Endothelial cell (in vitro differentiated cells): Measurements from ENCODE around the gene NTNG2. TPM values are rescaled to one million over a fixed set of nuclear protein-coding genes. Genes with fewer than 3 reads are reported as not detected.
A peak's percentile ranks its signal among the peaks of the same experiment; 100 is the strongest.

Experiments
- DNase-seq: peaks from one replicate; pipeline ENCODE4 v3.0.0; 2021; ENCODE audit warnings: low spot score
- H3K27ac Mint-ChIP-seq: one replicate; pipeline ENCODE4 v1.8.0; 2021; ENCODE audit warnings: mixed read lengths, inconsistent platforms; ENCODE audit not compliant: unreplicated experiment
- H3K27me3 Mint-ChIP-seq: one replicate; pipeline ENCODE4 v1.8.0; 2021; ENCODE audit warnings: mild to moderate bottlenecking, moderate library complexity, mixed read lengths, inconsistent platforms; ENCODE audit not compliant: unreplicated experiment
- H3K36me3 Mint-ChIP-seq: one replicate; pipeline ENCODE4 v1.8.0; 2021; ENCODE audit warnings: mild to moderate bottlenecking, low read depth, mixed read lengths, inconsistent platforms; ENCODE audit not compliant: unreplicated experiment
- H3K4me1 Mint-ChIP-seq: one replicate; pipeline ENCODE4 v1.8.0; 2021; ENCODE audit warnings: mild to moderate bottlenecking, mixed read lengths, inconsistent platforms; ENCODE audit not compliant: unreplicated experiment
- H3K4me3 Mint-ChIP-seq: one replicate; pipeline ENCODE4 v1.8.0; 2021; ENCODE audit warnings: mild to moderate bottlenecking, mixed read lengths, inconsistent platforms; ENCODE audit not compliant: unreplicated experiment
- H3K9me3 Mint-ChIP-seq: one replicate; pipeline ENCODE4 v1.8.0; 2021; ENCODE audit warnings: mixed read lengths, inconsistent platforms; ENCODE audit not compliant: unreplicated experiment
- total RNA-seq: library from RNA; stranded (reverse); fragmentation: NEBNext Ultra II Directional; extraction: Animal tissue kit (Norgen Biotek cat#: 25700); gene quantifications from one replicate; pipeline ENCODE4 v1.2.1, GENCODE V29; 2021; ENCODE audit not compliant: unreplicated experiment
- TF ChIP-seq, protein P1 (sequence below): fragments of 200-600 bp; sonication (generic); IDR thresholded peaks from one replicate; pipeline ENCODE4 v1.5.0; 2021; ENCODE audit warnings: antibody characterized with exemption; ENCODE audit not compliant: unreplicated experiment

The NTNG2 gene
- total RNA-seq, 1 donor from 2014 or later, result 0.38 TPM

DNA sequence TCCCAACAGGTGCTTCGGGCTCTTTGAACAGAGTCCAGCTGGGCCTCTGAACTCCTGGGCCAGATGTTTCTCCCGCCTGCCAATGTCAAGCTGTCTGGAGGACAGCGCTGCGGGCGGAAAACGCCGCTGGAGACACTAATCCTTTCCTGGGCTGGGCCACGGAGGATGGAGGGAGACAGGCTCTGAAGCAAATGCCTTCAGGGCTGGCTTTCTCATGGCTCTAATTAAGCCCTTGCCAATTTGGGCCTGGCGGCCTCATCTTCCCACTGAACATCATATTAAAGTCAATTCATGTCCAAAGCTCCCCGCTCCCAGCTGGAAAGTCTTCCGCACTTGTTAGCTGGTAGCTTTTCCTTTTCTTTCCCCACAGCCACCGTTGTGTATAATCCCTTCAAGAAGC lies 72.7 kb downstream of the NTNG2 start:
- H3K36me3 Mint-ChIP-seq, result no peaks in the 10 kb centered on the region
- no peak overlapping the region for H3K4me3 Mint-ChIP-seq
- no peak overlapping the region for H3K27ac Mint-ChIP-seq
- no peaks in the 10 kb centered on the region for H3K9me3 Mint-ChIP-seq
- no peak for DNase-seq
- TF ChIP-seq, protein P1, sequence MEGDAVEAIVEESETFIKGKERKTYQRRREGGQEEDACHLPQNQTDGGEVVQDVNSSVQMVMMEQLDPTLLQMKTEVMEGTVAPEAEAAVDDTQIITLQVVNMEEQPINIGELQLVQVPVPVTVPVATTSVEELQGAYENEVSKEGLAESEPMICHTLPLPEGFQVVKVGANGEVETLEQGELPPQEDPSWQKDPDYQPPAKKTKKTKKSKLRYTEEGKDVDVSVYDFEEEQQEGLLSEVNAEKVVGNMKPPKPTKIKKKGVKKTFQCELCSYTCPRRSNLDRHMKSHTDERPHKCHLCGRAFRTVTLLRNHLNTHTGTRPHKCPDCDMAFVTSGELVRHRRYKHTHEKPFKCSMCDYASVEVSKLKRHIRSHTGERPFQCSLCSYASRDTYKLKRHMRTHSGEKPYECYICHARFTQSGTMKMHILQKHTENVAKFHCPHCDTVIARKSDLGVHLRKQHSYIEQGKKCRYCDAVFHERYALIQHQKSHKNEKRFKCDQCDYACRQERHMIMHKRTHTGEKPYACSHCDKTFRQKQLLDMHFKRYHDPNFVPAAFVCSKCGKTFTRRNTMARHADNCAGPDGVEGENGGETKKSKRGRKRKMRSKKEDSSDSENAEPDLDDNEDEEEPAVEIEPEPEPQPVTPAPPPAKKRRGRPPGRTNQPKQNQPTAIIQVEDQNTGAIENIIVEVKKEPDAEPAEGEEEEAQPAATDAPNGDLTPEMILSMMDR, result no peak
- peaks cover 7% of the 10 kb centered on the region for H3K27me3 Mint-ChIP-seq
- H3K4me1 Mint-ChIP-seq, result no peaks in the 10 kb centered on the region

DNA sequence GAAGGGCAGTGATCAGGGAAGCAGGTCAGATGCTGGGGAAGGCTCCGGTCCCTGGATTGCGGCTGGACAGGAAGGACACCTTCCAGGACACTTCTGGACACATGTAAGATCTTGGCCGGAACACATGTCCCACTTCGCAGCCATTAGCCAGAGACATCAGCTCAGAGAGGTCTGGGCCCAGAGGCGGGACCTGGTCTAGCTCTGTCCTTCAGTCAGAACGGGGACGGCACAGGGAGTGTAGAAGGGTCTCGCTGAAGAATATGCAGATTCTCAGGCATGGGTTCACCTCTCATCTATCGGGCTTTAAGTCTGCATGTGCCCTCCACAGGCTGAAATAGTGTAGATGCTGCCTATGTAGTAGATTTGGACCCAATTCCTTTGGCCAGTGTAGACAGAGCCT lies 73.3 kb downstream of the NTNG2 start:
- H3K27me3 Mint-ChIP-seq, result peaks cover 7% of the 10 kb centered on the region
- TF ChIP-seq, protein P1, result no peak
- no peak for DNase-seq
- no peak overlapping the region for H3K4me3 Mint-ChIP-seq
- no peak overlapping the region for H3K27ac Mint-ChIP-seq
- no peaks in the 10 kb centered on the region for H3K4me1 Mint-ChIP-seq
- no peaks in the 10 kb centered on the region for H3K36me3 Mint-ChIP-seq
- H3K9me3 Mint-ChIP-seq, result no peaks in the 10 kb centered on the region

GRCh38 chr9:132235894-132236661 lies 74.2 kb downstream of the NTNG2 start:
- H3K27ac Mint-ChIP-seq, result no peak overlapping the region
- no peaks in the 10 kb centered on the region for H3K36me3 Mint-ChIP-seq
- no peaks in the 10 kb centered on the region for H3K4me1 Mint-ChIP-seq
- TF ChIP-seq, protein P1, result peak; percentile 82
- DNase-seq, result peak; percentile 89
- H3K27me3 Mint-ChIP-seq, result peaks cover 7% of the 10 kb centered on the region
- no peak overlapping the region for H3K4me3 Mint-ChIP-seq
- H3K9me3 Mint-ChIP-seq, result no peaks in the 10 kb centered on the region

- H3K27ac Mint-ChIP-seq, result no peak overlapping the region
- no peaks in the 10 kb centered on the region for H3K4me1 Mint-ChIP-seq
- no peak overlapping the region for H3K4me3 Mint-ChIP-seq
- TF ChIP-seq, protein P1, result no peak
- no peaks in the 10 kb centered on the region for H3K9me3 Mint-ChIP-seq
- H3K27me3 Mint-ChIP-seq, result peaks cover 7% of the 10 kb centered on the region
- no peak for DNase-seq
- H3K36me3 Mint-ChIP-seq, result no peaks in the 10 kb centered on the region
Observed at GRCh38 chr9:132236662-132237311, 74.9 kb downstream of the NTNG2 start.

- peaks cover 11% of the 10 kb centered on the region for H3K27me3 Mint-ChIP-seq
- DNase-seq, result no peak
- TF ChIP-seq, protein P1, result no peak
Observed at GRCh38 chr9:132237481-132237880, 75.6 kb downstream of the NTNG2 start.

More at GRCh38 chr9:132237481-132237880, 75.6 kb downstream of the NTNG2 start:
- H3K9me3 Mint-ChIP-seq, result no peaks in the 10 kb centered on the region
- H3K4me1 Mint-ChIP-seq, result peaks cover 3% of the 10 kb centered on the region
- no peak overlapping the region for H3K27ac Mint-ChIP-seq
- H3K4me3 Mint-ChIP-seq, result no peak overlapping the region
- H3K36me3 Mint-ChIP-seq, result no peaks in the 10 kb centered on the region
